Dermis blood vessel endothelial cell (primary cell): Measurements from ENCODE around the gene ARHGEF39. TPM values are rescaled to one million over a fixed set of nuclear protein-coding genes. Genes with fewer than 3 reads are reported as not detected.
"Not testable (repeated sequence)": the region's sequence is repeated elsewhere in the genome, so short reads cannot be mapped to it uniquely, and the experiment has no call there.

Experiments used
- DNase-seq: peaks from one replicate; pipeline ENCODE4 v3.0.0; 2010
- total RNA-seq: library from RNA; depleted of rRNA; stranded (reverse); fragments of >200 nt; gene quantifications from 2 replicates; pipeline ENCODE4 v1.2.3, GENCODE V29; 2014

Gene ARHGEF39
- total RNA-seq, 1 donor from 2014 or later, result 0.34 TPM

DNA sequence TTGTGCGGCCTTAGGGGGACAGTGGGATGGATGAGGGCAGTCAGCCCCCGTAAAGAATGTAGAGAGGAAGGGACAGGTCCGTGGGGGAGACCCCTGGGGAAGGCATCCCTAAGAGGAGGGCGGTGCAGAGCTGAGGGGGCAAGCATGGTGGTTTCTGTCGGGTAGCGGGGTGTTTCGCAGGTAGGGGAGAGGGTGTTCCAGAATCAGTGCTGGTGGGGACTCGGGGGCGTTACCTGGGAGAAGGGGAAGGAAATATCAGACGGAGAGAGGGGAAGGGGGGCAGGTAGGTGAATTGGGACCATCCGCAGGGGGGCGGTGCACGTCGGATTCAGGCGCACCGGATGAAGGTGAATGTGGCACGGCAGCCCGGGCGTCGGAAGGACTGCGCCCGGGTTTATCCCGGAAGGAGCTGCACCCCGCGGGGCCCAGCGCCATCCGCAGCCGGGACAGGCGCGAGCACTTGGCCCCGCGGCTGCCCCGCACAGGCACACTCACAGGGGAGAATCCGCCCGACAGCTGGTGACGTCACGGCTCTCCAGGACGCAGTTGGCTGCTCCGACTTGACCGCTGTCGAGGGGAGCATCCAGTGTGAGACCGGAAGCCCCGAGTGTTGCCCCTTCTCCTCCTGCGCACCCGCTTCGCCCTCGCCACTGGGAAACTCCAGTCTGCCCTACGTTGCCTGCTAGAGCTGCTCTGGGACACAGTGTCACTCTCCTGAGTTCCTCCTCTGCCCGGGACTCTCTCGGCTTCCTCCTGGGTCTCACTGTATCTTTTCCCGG lies 48.1 kb downstream of the ARHGEF39 start:
- DNase-seq, result peak; percentile 49

DNA sequence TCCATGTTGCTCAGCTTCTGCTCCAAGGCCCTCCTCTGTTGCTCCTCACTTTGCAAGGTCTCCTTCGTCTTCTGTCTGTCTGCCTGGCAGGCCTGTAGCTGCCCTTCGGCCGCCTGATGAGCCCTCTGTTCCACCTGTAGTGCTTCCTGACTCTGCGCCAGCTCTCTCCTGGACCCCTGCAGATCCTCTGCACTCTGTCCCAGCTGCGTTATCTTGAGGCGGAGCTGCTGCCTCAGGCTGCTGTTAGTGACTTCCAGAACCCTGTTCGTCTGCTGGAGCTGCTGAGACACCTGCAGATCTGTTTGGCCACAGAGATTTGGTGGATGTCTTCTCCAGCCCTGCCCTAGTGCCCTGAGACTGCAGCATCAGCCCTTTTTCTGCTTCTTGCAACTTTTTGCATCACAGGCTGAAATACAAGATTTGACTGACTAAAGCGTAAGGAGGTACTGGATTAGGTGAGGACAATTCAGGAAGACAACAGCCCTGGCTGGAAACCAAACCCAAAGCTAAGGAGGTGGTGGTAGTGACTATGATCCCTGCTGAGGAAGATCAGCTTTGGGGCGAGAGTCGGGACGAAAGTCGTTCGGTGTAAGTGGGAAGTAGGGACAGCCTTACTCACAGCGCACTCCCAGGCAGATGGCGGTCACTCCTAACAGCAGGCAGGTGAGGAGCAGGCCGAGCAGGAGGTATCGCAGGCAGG lies 48.9 kb downstream of the ARHGEF39 start:
- DNase-seq, result no peak

DNA sequence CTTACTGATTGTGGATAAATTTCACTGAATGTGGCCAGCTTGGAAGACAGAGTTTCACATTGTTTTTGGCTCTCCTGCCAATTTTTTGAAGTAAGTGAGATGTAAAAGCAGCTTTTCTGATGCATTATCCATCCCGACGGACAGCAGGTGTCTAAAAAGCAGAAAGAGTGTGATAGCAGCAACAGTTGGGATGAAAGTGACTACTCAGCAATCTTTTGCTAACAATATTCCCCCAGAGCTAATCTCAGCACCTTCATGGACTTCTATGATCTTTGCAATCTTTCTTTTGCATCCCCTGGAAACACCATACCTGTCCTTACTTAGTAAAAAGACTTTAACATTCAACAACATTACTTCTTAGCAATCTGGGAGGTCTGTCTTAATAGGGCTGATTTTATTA lies 52.2 kb downstream of the ARHGEF39 start:
- no peak for DNase-seq

DNA sequence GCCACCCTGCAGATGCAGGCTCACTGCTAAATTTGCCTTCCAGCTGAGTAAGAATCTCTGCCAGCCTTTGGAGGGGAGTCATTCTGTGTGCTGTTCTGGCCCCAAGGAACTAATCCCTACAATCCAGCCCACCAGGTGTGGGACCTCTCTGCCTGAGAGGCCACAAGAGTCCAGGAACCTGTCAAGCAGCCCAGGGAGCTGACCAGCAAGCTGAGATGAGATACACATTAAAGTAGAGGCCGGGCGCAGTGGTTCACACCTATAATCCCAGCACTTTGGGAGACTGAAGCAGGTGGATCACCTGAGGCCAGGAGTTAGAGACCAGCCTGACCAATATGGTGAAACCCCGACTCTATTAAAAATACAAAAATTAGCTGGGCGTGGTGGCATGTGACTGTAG lies 52.9 kb downstream of the ARHGEF39 start:
- DNase-seq, result not testable (repeated sequence)

DNA sequence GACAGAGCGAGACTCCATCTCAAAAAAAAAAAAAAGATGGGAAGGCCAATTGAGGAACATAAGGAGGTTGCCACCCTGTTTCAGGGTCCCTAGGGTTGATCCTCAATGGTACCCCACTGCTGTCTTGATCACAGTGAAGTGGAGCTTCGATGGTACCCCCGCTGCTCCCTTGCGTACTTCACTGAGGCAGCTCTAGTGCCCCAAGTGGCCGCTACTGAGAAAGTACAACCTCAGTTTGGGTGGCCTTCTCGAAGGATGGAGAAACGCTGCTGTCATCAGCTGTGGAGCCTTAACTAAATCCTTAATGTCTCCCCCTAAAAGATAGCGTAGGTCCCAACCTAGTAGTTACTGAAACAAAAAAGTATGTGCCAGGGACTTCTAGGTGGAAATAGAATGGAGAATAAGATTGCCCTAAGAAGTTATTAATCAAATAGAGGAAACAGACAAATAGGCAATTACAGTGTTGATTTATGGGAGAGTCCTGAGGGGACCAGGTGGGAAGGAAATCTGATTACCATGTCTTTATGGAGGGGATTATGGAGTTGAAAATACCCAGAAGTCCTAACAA lies 53.7 kb downstream of the ARHGEF39 start:
- DNase-seq, result peak; percentile 70

DNA sequence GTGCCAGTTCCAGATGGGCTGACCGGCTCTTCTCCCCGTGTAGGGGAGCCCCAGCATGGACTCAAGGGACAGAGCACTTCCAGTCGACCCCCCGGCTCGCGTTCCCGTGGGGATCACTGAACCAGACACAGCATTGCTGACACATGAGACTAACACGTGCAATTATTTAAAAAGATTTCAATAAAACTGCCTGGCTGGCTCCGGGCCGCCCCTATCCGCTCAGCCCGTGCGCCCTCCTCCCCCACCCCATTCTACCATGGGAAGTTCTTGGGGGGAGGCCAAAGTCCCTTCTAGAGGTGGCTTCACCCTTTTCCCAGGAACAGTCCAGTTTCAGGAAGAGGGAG lies 55.2 kb downstream of the ARHGEF39 start:
- DNase-seq, result no peak

Other genes with a start within 250 kb of the ARHGEF39 start
- 15.8 and 24.5 TPM in 2 replicates for gene RUSC2, start 175.1 kb downstream of the ARHGEF39 start, total RNA-seq
- 8.7 and 11.6 TPM in 2 replicates for gene TESK1, start 59.9 kb downstream of the ARHGEF39 start, total RNA-seq
- gene CD72, start 46.8 kb downstream of the ARHGEF39 start, total RNA-seq, result 0.14 TPM in 1 of 2 replicates, not detected in the other
- not detected in 2 replicates for gene SIT1, start 14.3 kb downstream of the ARHGEF39 start, total RNA-seq
- gene RMRP, start 7.2 kb downstream of the ARHGEF39 start, total RNA-seq, result 9,128 and 10,291 TPM in 2 replicates
- gene CCDC107, start 6.9 kb downstream of the ARHGEF39 start, total RNA-seq, result 8.5 and 12.4 TPM in 2 replicates
- not detected in 2 replicates for gene CA9, start 8.7 kb upstream of the ARHGEF39 start, total RNA-seq
- gene TPM2, start 24.7 kb upstream of the ARHGEF39 start, total RNA-seq, result 10.2 and 19.6 TPM in 2 replicates
- gene TLN1, start 67.0 kb upstream of the ARHGEF39 start, total RNA-seq, result 250 and 670 TPM in 2 replicates
- 57.5 and 66.5 TPM in 2 replicates for gene CREB3, start 67.5 kb upstream of the ARHGEF39 start, total RNA-seq
- 95.2 and 121 TPM in 2 replicates for gene GBA2, start 84.0 kb upstream of the ARHGEF39 start, total RNA-seq
- gene RGP1, start 84.1 kb upstream of the ARHGEF39 start, total RNA-seq, result 10.6 and 20.7 TPM in 2 replicates
- 42.5 and 66.8 TPM in 2 replicates for gene MSMP, start 89.1 kb upstream of the ARHGEF39 start, total RNA-seq
- 2.7 and 10.8 TPM in 2 replicates for gene NPR2, start 126.4 kb upstream of the ARHGEF39 start, total RNA-seq
- 0.19 TPM in 1 of 2 replicates, not detected in the other for gene SPAG8, start 147.1 kb upstream of the ARHGEF39 start, total RNA-seq
- gene HINT2, start 149.8 kb upstream of the ARHGEF39 start, total RNA-seq, result 5.8 and 11.5 TPM in 2 replicates
- gene FAM221B, start 163.5 kb upstream of the ARHGEF39 start, total RNA-seq, result not detected in 2 replicates
- gene TMEM8B, start 164.0 kb upstream of the ARHGEF39 start, total RNA-seq, result under 0.01 and 0.23 TPM in 2 replicates
- gene OR13J1, start 205.2 kb upstream of the ARHGEF39 start, total RNA-seq, result not detected in 2 replicates
- 0.93 and 2.6 TPM in 2 replicates for gene HRCT1, start 241.0 kb upstream of the ARHGEF39 start, total RNA-seq
- 3.2 and 3.8 TPM in 2 replicates for gene SPAAR, start 244.3 kb upstream of the ARHGEF39 start, total RNA-seq